Measurements from ENCODE around the gene RPS6KA4.
A peak's percentile ranks its signal among the peaks of the same experiment; 100 is the strongest.

Gene RPS6KA4

GRCh38 chr11:64341851-64342791 is 16.8 kb upstream of the RPS6KA4 start:
- Histone ChIP-seq H3K18ac (ENCODE audit: low read depth in 1 of 2, low read length in 2 of 2) (peak overlapping the region; percentile 31 to 96), H2AK5ac (ENCODE audit: low read length, severe bottlenecking) (peak overlapping the region; percentile 68), H3K36me3 (ENCODE audit: control insufficient read depth in 1 of 2, insufficient read depth in 2 of 2, low read depth in 1 of 2, low read length in 2 of 2) (no peaks in the 10 kb centered on the region), H3K4me3 (ENCODE audit: insufficient read depth in 1 of 2, low read depth in 1 of 2, low read length in 2 of 2) (peak overlapping the region; percentile 34 to 58), H4K8ac (ENCODE audit: low read length) (peak overlapping the region; percentile 97), H3K27ac (ENCODE audit: low read length, poor library complexity, severe bottlenecking) (no peak overlapping the region), H3K4me2 (ENCODE audit: low read length, poor library complexity, severe bottlenecking) (peak overlapping the region; percentile 70), H3K9me3 (ENCODE audit: control insufficient read depth, low read length) (no peaks in the 10 kb centered on the region), H3K9ac (ENCODE audit: low read length) (peak overlapping the region; percentile 82), H3K79me1 (replicated peaks; ENCODE audit: low read length, poor library complexity, severe bottlenecking) (no peaks in the 10 kb centered on the region), H2BK15ac (ENCODE audit: low read depth, poor library complexity, severe bottlenecking) (no peak overlapping the region), H2BK12ac (ENCODE audit: low read length in 2 of 2) (peak overlapping the region; percentile 28 to 89), H3K23ac (ENCODE audit: low read length in 2 of 2) (peak overlapping the region in 1 of 2 experiments; percentile 35), H3K14ac (ENCODE audit: low read length in 2 of 2) (peak overlapping the region in 1 of 2 experiments; percentile 75), H2BK5ac (ENCODE audit: low read depth, low read length, poor library complexity, severe bottlenecking) (no peak overlapping the region), H3K4ac (ENCODE audit: low read depth in 1 of 2, low read length in 2 of 2) (peak overlapping the region; percentile 15 to 81), H2AFZ (ENCODE audit: low read depth, low read length) (peak overlapping the region; percentile 73), H3K27me3 (ENCODE audit: control insufficient read depth in 1 of 2, insufficient read depth in 1 of 2, low read length in 2 of 2) (peaks cover 0 to 14% of the 10 kb centered on the region in 2 experiments), H3K4me1 (ENCODE audit: control insufficient read depth, insufficient read depth, low read depth, low read length) (peaks cover 14% of the 10 kb centered on the region), H2BK120ac (ENCODE audit: low read depth, low read length) (peak overlapping the region; percentile 22), H4K91ac (ENCODE audit: low read length) (peak overlapping the region; percentile 22)
- 22% methylated on average over 54 of the region's 55 CpGs for WGBS
- DNase-seq, result peak; percentile 88

- Histone ChIP-seq H3K14ac (ENCODE audit: low read length in 2 of 2) (no peak overlapping the region), H2AFZ (ENCODE audit: low read depth, low read length) (no peak overlapping the region), H3K4me3 (ENCODE audit: insufficient read depth in 1 of 2, low read depth in 1 of 2, low read length in 2 of 2) (peak overlapping the region in 1 of 2 experiments; percentile 34), H3K79me1 (replicated peaks; ENCODE audit: low read length, poor library complexity, severe bottlenecking) (no peaks in the 10 kb centered on the region), H3K4me2 (ENCODE audit: low read length, poor library complexity, severe bottlenecking) (no peak overlapping the region), H2BK120ac (ENCODE audit: low read depth, low read length) (no peak overlapping the region), H3K4ac (ENCODE audit: low read depth in 1 of 2, low read length in 2 of 2) (no peak overlapping the region), H2BK12ac (ENCODE audit: low read length in 2 of 2) (peak overlapping the region in 1 of 2 experiments; percentile 31), H3K18ac (ENCODE audit: low read depth in 1 of 2, low read length in 2 of 2) (no peak overlapping the region), H2BK5ac (ENCODE audit: low read depth, low read length, poor library complexity, severe bottlenecking) (no peak overlapping the region), H3K27ac (ENCODE audit: low read length, poor library complexity, severe bottlenecking) (no peak overlapping the region), H3K27me3 (ENCODE audit: control insufficient read depth in 1 of 2, insufficient read depth in 1 of 2, low read length in 2 of 2) (peaks cover 0 to 15% of the 10 kb centered on the region in 2 experiments), H2BK15ac (ENCODE audit: low read depth, poor library complexity, severe bottlenecking) (no peak overlapping the region), H3K36me3 (ENCODE audit: control insufficient read depth in 1 of 2, insufficient read depth in 2 of 2, low read depth in 1 of 2, low read length in 2 of 2) (no peaks in the 10 kb centered on the region), H4K91ac (ENCODE audit: low read length) (peak overlapping the region; percentile 32), H3K9me3 (ENCODE audit: control insufficient read depth, low read length) (no peaks in the 10 kb centered on the region), H2AK5ac (ENCODE audit: low read length, severe bottlenecking) (no peak overlapping the region), H3K4me1 (ENCODE audit: control insufficient read depth, insufficient read depth, low read depth, low read length) (peaks cover 14% of the 10 kb centered on the region), H3K23ac (ENCODE audit: low read length in 2 of 2) (no peak overlapping the region), H3K9ac (ENCODE audit: low read length) (no peak overlapping the region), H4K8ac (ENCODE audit: low read length) (no peak overlapping the region)
- DNase-seq, result no peak
- WGBS, result 68% methylated on average over 28 of the region's 29 CpGs
Measured at GRCh38 chr11:64342869-64343745, 15.9 kb upstream of the RPS6KA4 start.

GRCh38 chr11:64343767-64344559 is 15.0 kb upstream of the RPS6KA4 start:
- Histone ChIP-seq H3K36me3 (ENCODE audit: control insufficient read depth in 1 of 2, insufficient read depth in 2 of 2, low read depth in 1 of 2, low read length in 2 of 2) (no peaks in the 10 kb centered on the region), H3K9me3 (ENCODE audit: control insufficient read depth, low read length) (no peaks in the 10 kb centered on the region), H3K14ac (ENCODE audit: low read length in 2 of 2) (no peak overlapping the region), H2BK12ac (ENCODE audit: low read length in 2 of 2) (no peak overlapping the region), H3K4me2 (ENCODE audit: low read length, poor library complexity, severe bottlenecking) (no peak overlapping the region), H2BK120ac (ENCODE audit: low read depth, low read length) (no peak overlapping the region), H2AFZ (ENCODE audit: low read depth, low read length) (no peak overlapping the region), H3K27ac (ENCODE audit: low read length, poor library complexity, severe bottlenecking) (no peak overlapping the region), H3K18ac (ENCODE audit: low read depth in 1 of 2, low read length in 2 of 2) (no peak overlapping the region), H3K23ac (ENCODE audit: low read length in 2 of 2) (no peak overlapping the region), H2BK5ac (ENCODE audit: low read depth, low read length, poor library complexity, severe bottlenecking) (no peak overlapping the region), H3K79me1 (replicated peaks; ENCODE audit: low read length, poor library complexity, severe bottlenecking) (no peaks in the 10 kb centered on the region), H2AK5ac (ENCODE audit: low read length, severe bottlenecking) (no peak overlapping the region), H3K4me3 (ENCODE audit: insufficient read depth in 1 of 2, low read depth in 1 of 2, low read length in 2 of 2) (no peak overlapping the region), H3K4ac (ENCODE audit: low read depth in 1 of 2, low read length in 2 of 2) (no peak overlapping the region), H4K91ac (ENCODE audit: low read length) (peak overlapping the region; percentile 32), H2BK15ac (ENCODE audit: low read depth, poor library complexity, severe bottlenecking) (no peak overlapping the region), H3K27me3 (ENCODE audit: control insufficient read depth in 1 of 2, insufficient read depth in 1 of 2, low read length in 2 of 2) (peaks cover 0 to 15% of the 10 kb centered on the region in 2 experiments), H3K9ac (ENCODE audit: low read length) (no peak overlapping the region), H4K8ac (ENCODE audit: low read length) (no peak overlapping the region), H3K4me1 (ENCODE audit: control insufficient read depth, insufficient read depth, low read depth, low read length) (peaks cover 17% of the 10 kb centered on the region)
- no peak for DNase-seq
- 84% methylated on average over 18 of the region's 18 CpGs for WGBS

All from mesenchymal stem cell (in vitro differentiated cells and primary cell).